ENCODE data around the gene TBC1D25. TPM values are rescaled to one million over a fixed set of nuclear protein-coding genes. Genes with fewer than 3 reads are reported as not detected.

TBC1D25 gene
- total RNA-seq, 2 donors from 2014 or later: 8.9 to 21.9 TPM

DNA sequence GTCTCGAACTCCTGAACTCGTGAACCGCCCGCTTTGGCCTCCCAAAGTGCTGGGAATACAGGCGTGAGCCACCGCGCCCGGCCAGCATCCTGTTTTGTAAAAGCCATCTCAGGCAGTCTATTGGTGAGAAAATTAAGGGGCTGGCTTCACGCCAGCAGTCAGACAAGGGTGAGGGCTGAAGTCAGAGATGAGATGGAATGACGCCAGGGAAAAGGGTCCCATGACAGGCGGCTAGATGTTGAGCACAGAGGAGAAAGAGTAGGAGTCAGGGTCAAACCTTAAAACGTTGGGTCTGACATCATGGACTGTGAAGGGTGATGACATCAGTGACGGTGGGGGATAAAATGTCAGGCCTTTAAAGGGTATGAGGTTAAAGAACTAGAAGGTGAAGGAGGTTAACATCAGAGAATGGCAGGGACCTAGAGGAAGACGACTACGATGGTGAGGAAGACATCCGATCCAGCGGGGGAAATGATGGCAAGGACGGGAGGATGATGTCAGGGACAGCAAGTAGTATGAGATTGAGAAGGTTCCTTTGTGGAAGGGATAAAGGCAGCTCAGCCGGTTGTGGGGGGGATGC is 34.3 kb downstream of the TBC1D25 start:
- H3K4me3 ChIP-seq: peak overlapping the region; percentile 55 to 62
- H3K27me3 ChIP-seq (replicated peaks; ENCODE audit: insufficient read depth): no peaks in the 10 kb centered on the region
- H3K36me3 ChIP-seq: no peaks in the 10 kb centered on the region
- TF ChIP-seq POLR2A (IDR thresholded peaks at IDR 0.05) (no peak), POLR2AphosphoS5 (IDR thresholded peaks at IDR 0.05) (no peak)
- TF ChIP-seq, protein P1, sequence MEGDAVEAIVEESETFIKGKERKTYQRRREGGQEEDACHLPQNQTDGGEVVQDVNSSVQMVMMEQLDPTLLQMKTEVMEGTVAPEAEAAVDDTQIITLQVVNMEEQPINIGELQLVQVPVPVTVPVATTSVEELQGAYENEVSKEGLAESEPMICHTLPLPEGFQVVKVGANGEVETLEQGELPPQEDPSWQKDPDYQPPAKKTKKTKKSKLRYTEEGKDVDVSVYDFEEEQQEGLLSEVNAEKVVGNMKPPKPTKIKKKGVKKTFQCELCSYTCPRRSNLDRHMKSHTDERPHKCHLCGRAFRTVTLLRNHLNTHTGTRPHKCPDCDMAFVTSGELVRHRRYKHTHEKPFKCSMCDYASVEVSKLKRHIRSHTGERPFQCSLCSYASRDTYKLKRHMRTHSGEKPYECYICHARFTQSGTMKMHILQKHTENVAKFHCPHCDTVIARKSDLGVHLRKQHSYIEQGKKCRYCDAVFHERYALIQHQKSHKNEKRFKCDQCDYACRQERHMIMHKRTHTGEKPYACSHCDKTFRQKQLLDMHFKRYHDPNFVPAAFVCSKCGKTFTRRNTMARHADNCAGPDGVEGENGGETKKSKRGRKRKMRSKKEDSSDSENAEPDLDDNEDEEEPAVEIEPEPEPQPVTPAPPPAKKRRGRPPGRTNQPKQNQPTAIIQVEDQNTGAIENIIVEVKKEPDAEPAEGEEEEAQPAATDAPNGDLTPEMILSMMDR (IDR thresholded peaks at IDR 0.05): no peak
- peak overlapping the region; percentile 97 for H3K27ac ChIP-seq
- no peak for DNase-seq (ENCODE audit: low spot score)
- no peaks in the 10 kb centered on the region for H3K9me3 ChIP-seq
- 32% methylated on average over 19 of the region's 19 CpGs for WGBS
- intact Hi-C loops (cut with DNase I): no loop called here
- no peaks in the 10 kb centered on the region for H3K4me1 ChIP-seq (replicated peaks)

DNA sequence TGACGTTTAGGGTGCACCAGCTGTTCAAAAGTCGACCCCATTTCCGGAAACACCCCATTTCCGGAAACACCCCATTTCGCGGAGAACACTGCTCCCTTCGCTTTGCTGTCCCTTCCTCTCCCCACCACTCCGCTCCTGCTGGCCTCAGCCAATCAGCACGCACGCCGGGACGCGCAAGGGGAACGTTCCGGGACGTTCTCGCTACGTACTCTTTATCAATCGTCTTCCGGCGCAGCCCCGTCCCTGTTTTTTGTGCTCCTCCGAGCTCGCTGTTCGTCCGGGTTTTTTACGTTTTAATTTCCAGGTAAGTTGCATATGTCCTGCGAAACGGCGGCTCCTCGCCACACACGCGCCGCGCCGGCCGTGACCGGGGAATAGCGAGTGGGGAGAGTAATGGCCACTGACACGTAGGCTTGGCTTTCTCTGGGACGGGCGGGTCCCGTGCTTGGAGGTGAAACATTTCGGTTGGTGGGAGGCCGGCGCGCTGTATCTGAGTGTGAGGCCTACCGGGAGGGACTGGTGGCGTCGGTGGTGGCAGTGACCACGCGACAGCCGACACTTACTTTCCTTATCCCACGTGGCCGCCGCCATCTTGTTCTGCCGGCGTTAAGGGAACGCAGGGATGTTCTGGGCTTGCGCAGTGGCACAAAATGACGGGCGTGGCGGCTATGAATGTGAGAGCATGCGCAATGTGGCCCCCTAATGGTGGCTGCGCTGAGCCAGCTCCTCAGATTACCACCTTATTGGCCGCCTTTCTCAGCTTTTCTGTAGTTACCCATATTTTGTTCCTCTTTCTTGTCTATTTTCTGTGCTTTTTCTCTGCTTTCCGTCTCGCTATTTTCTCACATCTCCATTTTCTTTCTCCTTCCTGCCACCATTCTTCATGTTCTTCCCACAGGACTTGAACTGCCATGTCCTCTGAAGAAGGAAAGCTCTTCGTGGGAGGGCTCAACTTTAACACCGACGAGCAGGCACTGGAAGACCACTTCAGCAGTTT is 35.1 kb downstream of the TBC1D25 start, which contains the start of gene RBM3:
Gene RBM3, plus strand, starts transcription at position 215 of the 997 bp plus-strand sequence. Its CDS starts 697 bp downstream, at position 912.
- intact Hi-C loops (cut with DNase I): no loop called here
- H3K27ac ChIP-seq: peak within 1 kb of the TSS; percentile 97
- peak; percentile 89 for DNase-seq (ENCODE audit: low spot score)
- H3K36me3 ChIP-seq: no peaks in the 10 kb centered on the region
- WGBS: under 1% methylated on average over 18 of the region's 71 CpGs
- no peaks in the 10 kb centered on the region for H3K4me1 ChIP-seq (replicated peaks)
- H3K27me3 ChIP-seq (replicated peaks; ENCODE audit: insufficient read depth): no peaks in the 10 kb centered on the region
- H3K4me3 ChIP-seq: peak within 1 kb of the TSS; percentile 55 to 62
- TF ChIP-seq POLR2A (IDR thresholded peaks at IDR 0.05) (peak; percentile 61), POLR2AphosphoS5 (IDR thresholded peaks at IDR 0.05) (peak; percentile 84)
- TF ChIP-seq, protein P1 (IDR thresholded peaks at IDR 0.05): peak in 3 of 4 experiments; percentile 34 to 49 (median 37)
- H3K9me3 ChIP-seq: no peaks in the 10 kb centered on the region

DNA sequence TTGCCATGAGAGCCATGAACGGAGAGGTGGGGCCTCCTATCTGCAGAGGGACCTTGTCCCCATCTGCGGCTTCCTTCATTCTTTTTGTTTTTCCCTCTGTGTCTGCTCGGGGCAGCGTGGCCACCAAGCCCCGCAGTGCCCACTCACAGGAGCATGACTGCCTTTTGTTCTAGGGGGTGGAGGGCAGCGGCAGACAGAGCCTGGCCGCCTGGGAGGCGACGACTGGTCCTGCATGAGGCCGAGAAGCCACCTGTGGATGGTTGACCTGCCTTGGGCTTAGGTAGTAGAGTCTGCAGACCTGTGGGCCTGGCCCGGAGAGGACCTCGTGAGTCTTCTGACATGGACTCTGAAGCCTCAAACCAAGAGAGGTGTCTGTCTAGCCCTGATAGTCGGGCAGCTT is 36.1 kb downstream of the TBC1D25 start:
- Histone ChIP-seq H3K4me3 (peak overlapping the region in 1 of 2 donors; percentile 55), H3K27ac (peak overlapping the region in 1 of 2 donors; percentile 97), H3K27me3 (replicated peaks; ENCODE audit: insufficient read depth) (no peaks in the 10 kb centered on the region), H3K9me3 (no peaks in the 10 kb centered on the region), H3K4me1 (replicated peaks) (no peaks in the 10 kb centered on the region), H3K36me3 (no peaks in the 10 kb centered on the region)
- no peak for DNase-seq (ENCODE audit: low spot score)
- WGBS: 68% methylated on average over 7 of the region's 13 CpGs
- TF ChIP-seq POLR2A (IDR thresholded peaks at IDR 0.05) (no peak), POLR2AphosphoS5 (IDR thresholded peaks at IDR 0.05) (no peak)
- TF ChIP-seq, protein P1 (IDR thresholded peaks at IDR 0.05): no peak
- intact Hi-C loops (cut with DNase I): no loop called here

DNA sequence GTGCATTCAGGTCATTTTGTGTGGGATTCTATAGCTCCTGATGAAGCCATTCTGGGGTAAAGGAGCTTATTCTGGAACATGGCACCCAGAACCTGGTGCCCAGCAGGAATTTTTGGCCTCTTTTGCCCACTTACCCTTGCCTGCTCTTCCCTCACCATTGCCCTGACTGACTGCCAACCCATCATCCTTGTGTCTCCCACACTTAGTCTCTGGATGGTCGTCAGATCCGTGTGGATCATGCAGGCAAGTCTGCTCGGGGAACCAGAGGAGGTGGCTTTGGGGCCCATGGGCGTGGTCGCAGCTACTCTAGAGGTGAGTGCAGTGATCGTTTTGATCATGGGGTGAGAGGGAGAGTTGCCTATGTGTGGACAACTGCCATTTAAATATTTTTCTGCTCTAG is 36.6 kb downstream of the TBC1D25 start:
- intact Hi-C loops (cut with DNase I): no loop called here
- no peak for TF ChIP-seq POLR2A (IDR thresholded peaks at IDR 0.05)
- no peak for TF ChIP-seq POLR2AphosphoS5 (IDR thresholded peaks at IDR 0.05)
- TF ChIP-seq, protein P1 (IDR thresholded peaks at IDR 0.05): no peak
- H3K27me3 ChIP-seq (replicated peaks; ENCODE audit: insufficient read depth): no peaks in the 10 kb centered on the region
- no peaks in the 10 kb centered on the region for H3K36me3 ChIP-seq
- no peaks in the 10 kb centered on the region for H3K9me3 ChIP-seq
- H3K4me3 ChIP-seq: no peak overlapping the region
- no peaks in the 10 kb centered on the region for H3K4me1 ChIP-seq (replicated peaks)
- H3K27ac ChIP-seq: peak overlapping the region in 1 of 2 donors; percentile 97
- DNase-seq (ENCODE audit: low spot score): no peak
- WGBS: 60% methylated on average over 6 of the region's 6 CpGs

All from prostate gland (tissue), 2 donors.